ENCODE results near the gene IZUMO1.
A peak's percentile ranks its signal among the peaks of the same experiment; 100 is the strongest.

The IZUMO1 gene

DNA sequence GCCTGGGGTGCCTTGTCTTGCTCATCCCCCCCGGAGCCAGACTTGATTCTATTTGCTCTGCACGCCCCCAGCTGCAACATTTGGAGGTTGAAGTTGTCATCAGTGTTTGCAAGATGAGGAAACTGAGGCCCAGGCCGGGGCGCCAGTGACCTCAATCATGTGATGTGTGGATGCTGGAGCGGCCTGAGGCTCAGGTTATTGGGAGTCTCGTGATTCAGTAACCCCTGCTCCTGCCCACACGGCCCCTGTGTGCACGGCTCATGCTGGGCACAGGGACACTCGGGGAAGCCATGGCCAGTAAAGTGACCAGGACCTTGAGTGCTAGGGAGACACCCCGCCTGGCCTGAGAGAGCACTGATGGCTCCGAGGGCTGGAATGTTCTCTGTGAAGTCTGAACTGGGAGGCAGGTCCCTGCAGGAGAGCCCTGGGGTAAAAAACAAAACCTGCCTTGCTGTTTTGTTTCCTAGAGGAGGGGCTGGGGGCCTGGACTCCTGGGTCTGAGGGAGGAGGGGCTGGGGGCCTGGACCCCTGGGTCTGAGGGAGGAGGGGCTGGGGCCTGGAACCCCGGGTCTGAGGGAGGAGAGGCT lies 10.5 kb upstream of the IZUMO1 start:
- DNase-seq: no peak

- no peak for DNase-seq
Measured at GRCh38 chr19:48756686-48757085, 10.0 kb upstream of the IZUMO1 start.

- no peak for DNase-seq
Measured at GRCh38 chr19:48756212-48756611, 9.5 kb upstream of the IZUMO1 start.

DNA sequence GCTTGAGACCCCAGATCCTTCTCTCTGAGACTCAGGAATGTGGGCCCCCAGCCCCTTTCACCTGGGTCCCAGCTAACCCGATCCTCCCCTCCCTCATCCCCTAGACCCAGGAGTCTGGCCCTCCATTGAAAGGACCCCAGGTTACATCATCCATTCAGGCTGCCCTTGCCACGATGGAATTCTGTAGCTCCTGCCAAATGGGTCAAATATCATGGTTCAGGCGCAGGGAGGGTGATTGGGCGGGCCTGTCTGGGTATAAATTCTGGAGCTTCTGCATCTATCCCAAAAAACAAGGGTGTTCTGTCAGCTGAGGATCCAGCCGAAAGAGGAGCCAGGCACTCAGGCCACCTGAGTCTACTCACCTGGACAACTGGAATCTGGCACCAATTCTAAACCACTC lies 9.1 kb upstream of the IZUMO1 start:
- DNase-seq: no peak

- no peak for DNase-seq
Measured at GRCh38 chr19:48755084-48755641, 8.5 kb upstream of the IZUMO1 start, which contains the start of gene FGF21. TSS of gene FGF21 (plus strand) at chr19:48755524. CDS start at chr19:48756237, 713 bp downstream.

DNA sequence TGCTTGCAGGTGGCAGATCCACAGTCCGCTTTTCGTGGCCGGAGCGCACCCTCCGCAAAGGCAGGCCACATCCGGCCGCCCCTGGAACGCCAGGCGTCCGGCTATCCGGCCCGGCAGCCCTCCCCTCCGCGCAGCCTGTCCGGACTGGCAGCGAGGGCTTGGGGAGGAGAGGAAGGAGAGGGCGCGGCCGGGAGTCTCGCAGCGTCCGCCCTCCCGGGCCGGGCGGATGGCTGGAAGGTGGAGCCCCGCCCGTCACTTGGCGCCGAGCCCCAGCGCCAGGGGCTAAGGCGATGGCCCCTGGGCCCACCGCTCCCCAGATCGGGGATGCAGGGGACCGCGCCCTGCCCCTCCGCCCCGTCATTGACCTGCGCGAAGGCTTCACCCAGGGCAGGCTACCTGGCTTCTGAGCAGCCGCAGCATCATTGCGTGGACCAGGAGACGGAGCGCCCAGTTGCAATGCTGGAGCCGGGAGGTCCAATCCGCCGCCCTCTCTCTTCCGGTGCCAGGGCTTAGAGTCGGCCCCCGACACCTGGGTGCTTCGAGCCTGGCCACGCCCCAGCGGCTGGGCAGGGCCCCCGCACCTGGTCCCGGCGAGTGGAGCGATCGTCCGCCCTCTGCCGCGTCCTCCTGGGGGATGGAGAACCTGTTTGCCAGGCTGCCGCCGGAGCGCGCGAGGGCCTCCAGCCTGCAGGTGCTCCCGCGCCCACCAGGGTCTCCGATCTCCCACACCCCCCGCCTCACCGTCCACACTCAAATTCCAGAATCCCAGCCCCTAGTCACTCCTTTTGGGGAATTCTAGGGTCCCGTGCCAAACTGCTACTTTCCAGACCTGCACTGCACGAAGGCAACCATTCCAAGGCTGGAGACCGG lies 6.0 kb upstream of the IZUMO1 start, which contains the start of gene FUT1:
Gene FUT1 (minus strand): TSS at position 146 of the 870 bp plus-strand sequence. CDS start 1,360 bp downstream, outside the sequence.
- peak in 1 of 2 experiments; percentile 41 for DNase-seq

GRCh38 chr19:48751845-48752495 lies 5.3 kb upstream of the IZUMO1 start:
- no peak for DNase-seq

DNA sequence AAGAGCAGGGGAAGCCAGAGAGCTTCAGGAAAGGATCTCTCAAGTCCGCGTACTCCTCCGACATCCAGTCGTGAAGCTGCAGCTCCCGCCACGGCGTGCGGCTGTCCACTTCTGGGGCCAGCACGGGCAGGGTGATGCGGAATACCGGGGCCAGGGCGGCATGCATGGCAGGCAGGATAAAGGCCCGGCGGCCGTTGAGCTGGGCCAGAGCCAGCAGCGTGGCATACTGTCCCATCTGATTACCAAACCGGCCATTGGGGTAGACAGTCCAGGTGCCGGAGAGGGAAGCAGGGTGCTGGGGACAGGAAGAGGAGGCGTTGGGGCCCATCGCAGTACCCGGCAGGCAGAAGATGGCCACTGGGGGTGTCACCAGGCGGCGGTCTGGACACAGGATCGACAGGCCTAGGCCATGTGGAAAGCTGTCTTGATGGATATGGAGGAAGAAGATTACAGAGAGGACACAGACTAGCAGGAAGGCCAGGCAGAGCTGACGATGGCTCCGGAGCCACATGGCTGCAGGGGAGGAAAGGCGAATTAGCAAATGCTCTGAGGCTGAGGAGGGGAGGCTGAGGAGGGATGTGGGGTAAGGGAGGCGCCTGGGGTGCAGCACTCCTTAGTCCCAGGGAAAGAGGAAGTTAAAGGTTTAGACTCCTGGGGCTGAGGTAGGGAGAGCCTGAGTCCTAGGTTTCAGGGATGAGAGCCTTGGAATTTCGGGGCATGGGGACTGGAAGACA lies 4.2 kb upstream of the IZUMO1 start:
- DNase-seq: no peak

GRCh38 chr19:48750351-48750750 lies 3.6 kb upstream of the IZUMO1 start:
- no peak for DNase-seq

- DNase-seq: no peak
Measured at GRCh38 chr19:48749571-48750198, 3.0 kb upstream of the IZUMO1 start.

GRCh38 chr19:48746110-48746509 lies 599 bp downstream of the IZUMO1 start:
- no peak for DNase-seq

DNA sequence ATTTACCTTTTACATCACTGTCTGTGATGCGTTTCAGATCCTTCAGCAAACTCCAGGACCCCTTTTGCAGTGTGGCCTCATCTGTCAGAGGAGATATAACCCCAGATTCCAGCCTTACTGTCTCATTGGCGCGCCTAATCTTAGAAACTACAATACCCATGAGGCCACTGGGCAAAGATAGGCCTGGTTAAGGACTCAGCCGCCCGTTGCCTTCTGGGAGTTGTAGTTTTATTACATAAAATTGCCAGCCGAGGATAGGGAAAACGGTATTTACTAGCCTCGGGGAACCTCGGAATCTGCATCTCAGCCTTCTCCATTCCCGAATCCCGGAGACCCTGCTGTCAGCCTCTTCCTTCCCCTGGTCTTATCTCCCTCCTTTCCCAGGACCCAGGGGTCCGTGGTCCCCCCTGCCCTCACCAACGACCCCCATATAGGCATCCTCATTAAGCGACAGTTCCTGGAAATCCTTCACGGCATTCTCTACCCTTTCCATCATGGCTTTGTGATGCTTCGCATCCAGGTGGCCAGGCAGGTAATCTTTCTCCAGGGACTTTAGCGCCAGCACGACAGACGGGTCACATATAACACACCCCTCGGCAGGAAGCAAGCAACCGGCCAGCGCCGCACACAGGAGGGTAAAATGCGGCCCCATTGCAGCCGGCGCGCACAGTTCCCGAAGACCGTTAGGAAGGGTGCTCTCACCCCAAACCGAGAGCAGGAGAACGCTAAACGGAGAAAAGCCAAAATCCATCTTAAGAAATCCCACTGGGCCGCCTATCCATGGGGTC lies 1.3 kb downstream of the IZUMO1 start:
- peak; percentile 61 to 70 for DNase-seq

GRCh38 chr19:48742096-48742495 lies 4.6 kb downstream of the IZUMO1 start:
- DNase-seq: no peak

DNA sequence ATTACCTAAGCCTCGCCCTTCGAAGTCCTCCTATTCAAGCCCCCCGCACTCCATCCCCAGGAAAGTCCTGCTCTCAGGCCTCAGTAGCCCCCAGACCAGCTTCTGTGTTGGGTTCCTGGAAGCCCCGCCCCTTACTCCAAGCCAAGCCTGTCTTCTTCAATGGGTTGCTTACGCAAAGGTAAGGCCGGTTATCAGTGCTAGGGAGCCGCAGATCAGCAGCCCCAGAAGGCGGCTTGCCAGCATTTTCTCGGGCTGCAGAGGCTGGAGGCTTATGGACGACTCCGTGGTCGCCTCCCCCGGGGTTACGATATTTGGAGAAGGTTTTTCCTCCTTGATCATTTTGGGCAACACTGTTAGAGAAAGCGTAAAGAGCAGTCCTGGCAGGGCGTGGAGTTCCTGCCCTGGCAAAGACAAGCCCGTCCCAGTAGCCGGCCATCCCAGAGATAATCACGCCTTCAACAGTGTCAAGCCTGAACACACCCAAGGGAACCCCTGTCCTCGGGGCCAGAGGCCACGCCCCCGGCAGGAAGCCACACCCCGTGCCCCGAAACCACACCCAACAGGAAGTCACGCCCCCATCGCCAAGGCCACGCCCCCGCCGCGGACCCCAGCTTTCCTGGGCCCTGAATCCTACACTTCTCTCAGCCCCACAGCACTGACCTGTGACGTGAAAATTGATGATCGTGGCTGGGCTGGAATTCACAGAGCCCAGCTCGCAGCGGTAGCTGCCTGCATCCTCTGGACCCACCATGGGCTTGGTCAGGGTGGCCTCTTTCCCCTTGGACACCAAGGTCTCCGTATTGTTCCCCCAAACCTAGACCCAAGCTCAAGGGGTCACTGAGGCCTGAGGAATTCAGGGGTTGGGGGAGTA lies 5.3 kb downstream of the IZUMO1 start:
- peak in 1 of 2 experiments; percentile 12 for DNase-seq

- no peak for DNase-seq
Measured at GRCh38 chr19:48740164-48740972, 6.3 kb downstream of the IZUMO1 start, which contains the start of gene RASIP1. TSS of gene RASIP1 (minus strand) at chr19:48740610. CDS start at chr19:48740282, 328 bp downstream.

GRCh38 chr19:48739404-48740163 lies 7.1 kb downstream of the IZUMO1 start:
- DNase-seq: no peak

GRCh38 chr19:48738557-48739403 lies 7.9 kb downstream of the IZUMO1 start:
- peak; percentile 70 to 79 for DNase-seq
